GM19238 (cell line): ENCODE results near the gene GARIN5A.

Experiments used
- DNase-seq: peaks from one replicate; pipeline ENCODE4 v3.0.0; 2011; ENCODE audit warnings: low spot score; ENCODE audit not compliant: insufficient read length

GARIN5A gene

DNA sequence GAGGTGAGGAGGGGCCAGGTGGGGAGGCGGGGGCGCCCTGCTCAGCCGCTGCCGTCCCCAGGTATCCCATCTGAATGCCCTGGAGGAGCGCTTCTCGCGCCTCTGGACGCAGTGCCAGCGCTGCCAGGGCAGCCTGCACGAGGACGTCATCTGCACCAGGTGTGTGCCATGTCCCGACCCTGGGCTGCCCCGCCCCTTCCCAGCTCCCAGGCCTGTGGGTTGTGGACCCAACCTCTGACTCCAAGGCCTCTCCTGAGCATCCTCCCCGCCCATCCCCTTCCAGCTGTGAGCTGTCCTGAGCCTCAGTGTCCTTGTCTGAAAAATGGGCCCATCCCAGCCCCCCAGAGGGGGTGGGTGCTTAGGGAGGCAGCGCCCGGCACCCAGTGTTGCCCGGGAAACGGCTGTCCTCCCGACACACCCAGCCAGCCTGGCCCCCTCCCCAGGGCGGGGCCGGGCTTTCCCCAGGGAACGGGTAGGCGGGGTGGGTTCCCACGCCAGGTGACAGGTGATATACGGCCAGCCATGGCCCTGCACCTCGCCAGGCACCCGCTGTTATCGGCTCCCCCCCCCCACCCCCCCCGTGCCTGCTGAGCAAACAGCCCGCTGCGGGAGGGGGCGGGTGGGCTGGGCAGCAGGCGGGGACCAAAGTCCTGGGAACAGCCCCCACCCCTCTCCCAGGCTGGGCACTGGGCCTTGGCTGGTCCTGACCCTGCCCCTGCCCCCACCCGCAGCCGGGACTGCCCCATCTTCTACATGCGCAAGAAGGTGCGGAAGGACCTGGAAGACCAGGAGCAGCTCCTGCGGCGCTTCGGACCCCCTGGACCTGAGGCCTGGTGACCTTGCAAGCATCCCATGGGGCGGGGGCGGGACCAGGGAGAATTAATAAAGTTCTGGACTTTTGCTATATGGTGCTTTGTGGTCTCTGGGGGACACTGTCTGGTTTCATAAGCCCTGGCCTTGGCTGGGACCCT, 59.3 kb downstream of the GARIN5A start:
- no peak for DNase-seq
